Measurements from ENCODE around the gene ZNF23.

- TF ChIP-seq CTCF (IDR thresholded peaks at IDR 0.05; ENCODE audit: low read depth, low read length) (no peak), EZH2phosphoT487 (IDR thresholded peaks at IDR 0.05; ENCODE audit: low read depth) (no peak)
Measured at GRCh38 chr16:71453036-71453435, 9.0 kb downstream of the ZNF23 start.

All from OCI-LY3 (cell line).